Measurements from ENCODE around the gene B3GALT5. TPM values are rescaled to one million over a fixed set of nuclear protein-coding genes. Genes with fewer than 3 reads are reported as not detected.

The B3GALT5 gene
- total RNA-seq, 1 experiment from 2014 or later = not detected

GRCh38 chr21:39666681-39667315, 54.1 kb downstream of the B3GALT5 start:
- no peaks in the 10 kb centered on the region for H3K36me3 Mint-ChIP-seq (ENCODE audit: insufficient read depth, unreplicated experiment)

GRCh38 chr21:39667353-39667891, 54.7 kb downstream of the B3GALT5 start:
- POLR2A ChIA-PET = interaction anchor here (0.7 kb wide), 1 partner anchor 195 kb away, joined by 4 read pairs; no protein-coding TSS in a partner anchor
- H3K36me3 Mint-ChIP-seq (ENCODE audit: insufficient read depth, unreplicated experiment) = no peaks in the 10 kb centered on the region
- no peaks in the 10 kb centered on the region for H3K9me3 Mint-ChIP-seq (ENCODE audit: unreplicated experiment)
- DNase-seq (ENCODE audit: unreplicated experiment) = no peak
- no peak overlapping the region for H3K4me3 Mint-ChIP-seq (ENCODE audit: unreplicated experiment)
- TF ChIP-seq CTCF (IDR thresholded peaks at IDR 0.05; ENCODE audit: unreplicated experiment) = no peak
- no peaks in the 10 kb centered on the region for H3K27me3 Mint-ChIP-seq (ENCODE audit: insufficient read depth, unreplicated experiment)
- no peaks in the 10 kb centered on the region for H3K4me1 Mint-ChIP-seq (ENCODE audit: insufficient read depth, unreplicated experiment)
- CTCF ChIA-PET = no interaction called here
- intact Hi-C loops (cut with micrococcal nuclease) = no loop called here
- BruUV-seq (replicated peaks) = no TSS peak
- H3K27ac Mint-ChIP-seq (ENCODE audit: low read depth, unreplicated experiment) = no peak overlapping the region

More at GRCh38 chr21:39666681-39667315, 54.1 kb downstream of the B3GALT5 start:
- BruUV-seq (replicated peaks) = no TSS peak
- H3K27ac Mint-ChIP-seq (ENCODE audit: low read depth, unreplicated experiment) = no peak overlapping the region
- ChIA-PET POLR2A (interaction anchor here (0.7 kb wide), 2 partner anchors 195 to 1665 kb away, joined by 3 to 4 read pairs; no protein-coding TSS in a partner anchor), CTCF (no interaction called here)
- no peak for TF ChIP-seq CTCF (IDR thresholded peaks at IDR 0.05; ENCODE audit: unreplicated experiment)
- H3K4me3 Mint-ChIP-seq (ENCODE audit: unreplicated experiment) = no peak overlapping the region
- DNase-seq (ENCODE audit: unreplicated experiment) = no peak
- H3K27me3 Mint-ChIP-seq (ENCODE audit: insufficient read depth, unreplicated experiment) = no peaks in the 10 kb centered on the region
- intact Hi-C loops (cut with micrococcal nuclease) = no loop called here
- no peaks in the 10 kb centered on the region for H3K4me1 Mint-ChIP-seq (ENCODE audit: insufficient read depth, unreplicated experiment)
- no peaks in the 10 kb centered on the region for H3K9me3 Mint-ChIP-seq (ENCODE audit: unreplicated experiment)

- ChIA-PET POLR2A (interaction anchor here (1.4 kb wide), 1 partner anchor 52 kb away, joined by 3 read pairs; no protein-coding TSS in a partner anchor), CTCF (interaction anchor here (0.7 kb wide), 2 partner anchors 12 to 66 kb away, joined by 3 to 4 read pairs; no protein-coding TSS in a partner anchor)
- no peak for TF ChIP-seq CTCF (IDR thresholded peaks at IDR 0.05; ENCODE audit: unreplicated experiment)
- no TSS peak for BruUV-seq (replicated peaks)
- H3K9me3 Mint-ChIP-seq (ENCODE audit: unreplicated experiment) = no peaks in the 10 kb centered on the region
- H3K4me3 Mint-ChIP-seq (ENCODE audit: unreplicated experiment) = no peak overlapping the region
- no peak for DNase-seq (ENCODE audit: unreplicated experiment)
- no peaks in the 10 kb centered on the region for H3K27me3 Mint-ChIP-seq (ENCODE audit: insufficient read depth, unreplicated experiment)
- intact Hi-C loops (cut with micrococcal nuclease) = no loop called here
- no peak overlapping the region for H3K27ac Mint-ChIP-seq (ENCODE audit: low read depth, unreplicated experiment)
- H3K36me3 Mint-ChIP-seq (ENCODE audit: insufficient read depth, unreplicated experiment) = no peaks in the 10 kb centered on the region
- no peaks in the 10 kb centered on the region for H3K4me1 Mint-ChIP-seq (ENCODE audit: insufficient read depth, unreplicated experiment)
These were observed 55.6 kb downstream of the B3GALT5 start for GRCh38 chr21:39668369-39668768.

GRCh38 chr21:39669485-39669884, 56.7 kb downstream of the B3GALT5 start:
- no peak for TF ChIP-seq CTCF (IDR thresholded peaks at IDR 0.05; ENCODE audit: unreplicated experiment)
- CTCF ChIA-PET = interaction anchor here (0.7 kb wide), 1 partner anchor 20 kb away, joined by 3 read pairs; no protein-coding TSS in a partner anchor
- DNase-seq (ENCODE audit: unreplicated experiment) = no peak
- no peak overlapping the region for H3K4me3 Mint-ChIP-seq (ENCODE audit: unreplicated experiment)
- no TSS peak for BruUV-seq (replicated peaks)
- H3K36me3 Mint-ChIP-seq (ENCODE audit: insufficient read depth, unreplicated experiment) = no peaks in the 10 kb centered on the region
- POLR2A ChIA-PET = interaction anchor here (1.4 kb wide), 1 partner anchor 53 kb away, joined by 3 read pairs; no protein-coding TSS in a partner anchor
- no peak overlapping the region for H3K27ac Mint-ChIP-seq (ENCODE audit: low read depth, unreplicated experiment)
- intact Hi-C loops (cut with micrococcal nuclease) = no loop called here
- peaks cover 2% of the 10 kb centered on the region for H3K4me1 Mint-ChIP-seq (ENCODE audit: insufficient read depth, unreplicated experiment)
- H3K27me3 Mint-ChIP-seq (ENCODE audit: insufficient read depth, unreplicated experiment) = no peaks in the 10 kb centered on the region
- no peaks in the 10 kb centered on the region for H3K9me3 Mint-ChIP-seq (ENCODE audit: unreplicated experiment)
